HepG2 (cell line): Measurements from ENCODE around the gene CDC26. TPM values are rescaled to one million over a fixed set of nuclear protein-coding genes. Genes with fewer than 3 reads are reported as not detected.

Experiments used
- CBX2 ChIP-seq, 2 experiments: fragments of 200-600 bp in 1 of 2; sonication (generic); formaldehyde crosslinking in 1 of 2; IDR thresholded peaks; 2 replicates each; pipeline versions ENCODE4 v1.7.0 to v1.8.1; 2018 to 2022; ENCODE audit warnings: low read depth in 2 of 2, low read length in 1 of 2, mild to moderate bottlenecking in 1 of 2, missing genetic modification reagents in 1 of 2
- CHCHD3 ChIP-seq: sonication (generic); formaldehyde crosslinking; IDR thresholded peaks from 2 replicates; pipeline ENCODE4 v1.8.0; 2022; ENCODE audit warnings: mild to moderate bottlenecking, missing genetic modification reagents, moderate library complexity
- DMAP1 ChIP-seq: IDR thresholded peaks from 2 replicates; pipeline ENCODE4 v1.6.1; 2016
- EHMT2 ChIP-seq: fragments of 200-600 bp; sonication (generic); IDR thresholded peaks from 2 replicates; pipeline ENCODE4 v1.7.0; 2017; ENCODE audit warnings: antibody characterized with exemption, low read depth, low read length, borderline replicate concordance
- ELF1 ChIP-seq: sonication (generic); formaldehyde crosslinking; IDR thresholded peaks from 2 replicates; pipeline ENCODE4 v1.4.0; 2020; ENCODE audit warnings: missing genetic modification reagents
- GABPB1 ChIP-seq: IDR thresholded peaks from 2 replicates; pipeline ENCODE4 v1.6.1; 2016; ENCODE audit warnings: mild to moderate bottlenecking, missing genetic modification reagents, moderate library complexity, missing compliant biosample characterization
- HHEX ChIP-seq: IDR thresholded peaks from 2 replicates; pipeline ENCODE4 v1.6.1; 2016; ENCODE audit warnings: control low read depth
- HNRNPH1 ChIP-seq: fragments of 200-400 bp; formaldehyde crosslinking; optimal IDR thresholded peaks from 2 replicates; pipeline ENCODE3; 2017; ENCODE audit warnings: mild to moderate bottlenecking, low read depth, low read length
- IKZF4 ChIP-seq: sonication (generic); formaldehyde crosslinking; IDR thresholded peaks from 2 replicates; pipeline ENCODE4 v1.5.1; 2020; ENCODE audit warnings: borderline replicate concordance, mild to moderate bottlenecking, low read depth, missing genetic modification reagents; ENCODE audit errors: not compliant biosample characterization
- MIER2 ChIP-seq: IDR thresholded peaks from 2 replicates; pipeline ENCODE4 v1.6.1; 2016; ENCODE audit warnings: missing biosample characterization, missing genetic modification reagents
- MXD3 ChIP-seq: IDR thresholded peaks from 2 replicates; pipeline ENCODE4 v1.6.1; 2016; ENCODE audit warnings: mild to moderate bottlenecking, missing biosample characterization, missing genetic modification reagents
- NFE2L2 ChIP-seq: fragments of 150-350 bp; IDR thresholded peaks from 2 replicates; pipeline ENCODE4 v1.6.1; 2014; ENCODE audit warnings: low read length
- NFKB2 ChIP-seq: sonication (generic); formaldehyde crosslinking; IDR thresholded peaks from 2 replicates; pipeline ENCODE4 v1.4.0; 2020; ENCODE audit warnings: missing genetic modification reagents, borderline replicate concordance
- NR1H2 ChIP-seq: sonication (generic); formaldehyde crosslinking; IDR thresholded peaks from 2 replicates; pipeline ENCODE4 v1.8.1; 2022; ENCODE audit warnings: low read depth, missing genetic modification reagents, borderline replicate concordance
- PHF21A ChIP-seq: sonication (generic); formaldehyde crosslinking; IDR thresholded peaks from 2 replicates; pipeline ENCODE4 v1.5.0; 2020; ENCODE audit warnings: mild to moderate bottlenecking, missing genetic modification reagents
- PHF8 ChIP-seq: sonication (generic); formaldehyde crosslinking; IDR thresholded peaks from 2 replicates; pipeline ENCODE4 v1.5.0; 2020; ENCODE audit warnings: missing genetic modification reagents
- POLR2AphosphoS5 ChIP-seq: IDR thresholded peaks from 2 replicates; pipeline ENCODE4 v1.6.1; 2012; ENCODE audit warnings: low read depth, low read length
- RAD21 ChIP-seq: fragments of 450-650 bp; formaldehyde crosslinking; IDR thresholded peaks from 2 replicates; pipeline ENCODE4 v1.5.0; 2020; ENCODE audit warnings: mild to moderate bottlenecking
- RFX1 ChIP-seq: fragments of 450-650 bp; IDR thresholded peaks from 2 replicates; pipeline ENCODE4 v1.6.1; 2017
- SUZ12 ChIP-seq: fragments of 150-350 bp; IDR thresholded peaks from 2 replicates; pipeline ENCODE4 v1.6.1; 2014; ENCODE audit warnings: low read depth, low read length
- THAP11 ChIP-seq: IDR thresholded peaks from 2 replicates; pipeline ENCODE4 v1.6.1; 2016; ENCODE audit warnings: missing biosample characterization, missing genetic modification reagents
- U2AF2 ChIP-seq: fragments of 200-400 bp; formaldehyde crosslinking; IDR thresholded peaks from 2 replicates; pipeline ENCODE4 v1.6.1; 2017; ENCODE audit warnings: low read depth, mild to moderate bottlenecking, low read length
- ZBTB21 ChIP-seq: sonication (generic); formaldehyde crosslinking; IDR thresholded peaks from 2 replicates; pipeline ENCODE4 v1.4.0; 2020; ENCODE audit warnings: missing genetic modification reagents
- ZEB1 ChIP-seq: IDR thresholded peaks from 2 replicates; pipeline ENCODE4 v1.6.1; 2012; ENCODE audit warnings: mild to moderate bottlenecking, low read depth, inconsistent platforms; ENCODE audit not compliant: insufficient replicate concordance
- ZNF124 ChIP-seq: sonication (generic); formaldehyde crosslinking; IDR thresholded peaks from 2 replicates; pipeline ENCODE4 v1.4.0; 2020; ENCODE audit warnings: missing genetic modification reagents
- ZNF18 ChIP-seq: sonication (generic); formaldehyde crosslinking; IDR thresholded peaks from 2 replicates; pipeline ENCODE4 v1.8.0; 2022; ENCODE audit warnings: mild to moderate bottlenecking, missing genetic modification reagents; ENCODE audit not compliant: insufficient replicate concordance
- ZNF256 ChIP-seq: sonication (generic); formaldehyde crosslinking; conservative IDR thresholded peaks from 2 replicates; pipeline ENCODE4 v1.4.0; 2020; ENCODE audit warnings: missing genetic modification reagents
- ZNF263 ChIP-seq: sonication (generic); formaldehyde crosslinking; IDR thresholded peaks from 2 replicates; pipeline ENCODE4 v1.4.0; 2020; ENCODE audit warnings: missing genetic modification reagents
- ZNF44 ChIP-seq: sonication (generic); formaldehyde crosslinking; IDR thresholded peaks from 2 replicates; pipeline ENCODE4 v1.5.1; 2020; ENCODE audit warnings: mild to moderate bottlenecking, missing genetic modification reagents
- ZNF446 ChIP-seq: sonication (generic); formaldehyde crosslinking; IDR thresholded peaks from 2 replicates; pipeline ENCODE4 v1.5.0; 2020; ENCODE audit warnings: mild to moderate bottlenecking, missing genetic modification reagents
- ZNF572 ChIP-seq: sonication (generic); formaldehyde crosslinking; IDR thresholded peaks from 2 replicates; pipeline ENCODE4 v1.5.1; 2020; ENCODE audit warnings: mild to moderate bottlenecking, missing genetic modification reagents
- ZNF777 ChIP-seq: sonication (generic); formaldehyde crosslinking; IDR thresholded peaks from 2 replicates; pipeline ENCODE4 v1.4.0; 2020; ENCODE audit warnings: missing genetic modification reagents
- polyA plus RNA-seq, 8 experiments: library from polyadenylated mRNA; depleted of rRNA in 3 of 8; stranded (reverse) in 7 of 8; unstranded in 1 of 8; fragments of >200 nt; fragmentation: Illumina TruSeq in 4 of 8; extraction: Trizol in 4 of 8; gene quantifications; 2 replicates each; pipeline versions ENCODE4 v1.2.1 to v1.2.3, GENCODE V29; 2011 to 2016; ENCODE audit warnings: low read depth in 4 of 8, missing spikeins in 1 of 8, mixed read lengths in 1 of 8; ENCODE audit not compliant: insufficient read depth in 1 of 8
- total RNA-seq, 5 experiments: library from RNA; depleted of rRNA; stranded (reverse); fragments of >200 nt; fragmentation: Illumina TruSeq; extraction: Trizol; gene quantifications; 2 replicates each; pipeline ENCODE4 v1.2.3, GENCODE V29; 2016; ENCODE audit warnings: low read depth in 1 of 5

CDC26 gene
- total and polyA plus RNA-seq, 2 of the 13 experiments (the other 11 are each of a cell fraction or from before 2014, with no cell fraction given): 26.6 to 57.9 TPM

- no peak for TF ChIP-seq ZNF44
- peak; percentile 51 for TF ChIP-seq IKZF4
- no peak for TF ChIP-seq ZEB1
- TF ChIP-seq ZNF124: peak; percentile 67; the same call in 1 of the 2 replicates
- TF ChIP-seq ZNF256: no peak; the same call in 1 of the 2 replicates
- no peak for TF ChIP-seq HHEX (CRISPR knock-in tag)
- peak; percentile 40; the same call in 1 of the 2 replicates for TF ChIP-seq RFX1
- TF ChIP-seq ZNF777 (CRISPR knock-in tag): peak; percentile 79
- TF ChIP-seq U2AF2: no peak
- TF ChIP-seq MIER2 (CRISPR knock-in tag): no peak
- no peak for TF ChIP-seq HNRNPH1
- TF ChIP-seq POLR2AphosphoS5: peak; percentile 95
- TF ChIP-seq NR1H2: no peak
- peak; percentile 51; the same call in 1 of the 2 replicates for TF ChIP-seq PHF21A (CRISPR knock-in tag)
- peak; percentile 89 for TF ChIP-seq PHF8 (CRISPR knock-in tag)
- TF ChIP-seq NFE2L2: no peak
- peak; percentile 28; the same call in 1 of the 2 replicates for TF ChIP-seq NFKB2
- TF ChIP-seq ZBTB21 (CRISPR knock-in tag): peak; percentile 95
- TF ChIP-seq EHMT2: no peak
- no peak for TF ChIP-seq ZNF18 (CRISPR knock-in tag)
- no peak for TF ChIP-seq CHCHD3 (CRISPR knock-in tag)
- no peak for TF ChIP-seq CBX2 (IDR thresholded peaks at IDR 0.05; ENCODE audit: low read depth, low read length)
- TF ChIP-seq CBX2 (CRISPR knock-in tag; IDR thresholded peaks at IDR 0.05; ENCODE audit: low read depth): no peak
- peak; percentile 99 for TF ChIP-seq GABPB1 (CRISPR knock-in tag)
- peak; percentile 66; the same call in 1 of the 2 replicates for TF ChIP-seq ZNF263 (CRISPR knock-in tag)
- no peak for TF ChIP-seq ZNF446 (CRISPR knock-in tag)
- peak; percentile 24; the same call in 1 of the 2 replicates for TF ChIP-seq ZNF572
- TF ChIP-seq SUZ12: peak; percentile 55; the same call in 1 of the 2 replicates
- peak; percentile 99 for TF ChIP-seq THAP11 (CRISPR knock-in tag)
- peak; percentile 62; the same call in 1 of the 2 replicates for TF ChIP-seq MXD3 (CRISPR knock-in tag)
- TF ChIP-seq RAD21 (CRISPR knock-in tag): 0 out of 2 replicates have a peak, but pooled peaks have one; percentile 31
- peak; percentile 95 for TF ChIP-seq ELF1 (CRISPR knock-in tag)
- TF ChIP-seq DMAP1: peak; percentile 91
Observed at GRCh38 chr9:113275157-113276131, at the start of gene CDC26, which contains the start of gene PRPF4 (continued).
